Pancreas (tissue), 10 donors: ENCODE results near the gene TMEM174. TPM values are rescaled to one million over a fixed set of nuclear protein-coding genes. Genes with fewer than 3 reads are reported as not detected.

Experiments
- ATAC-seq, 4 donors: fragments of 200-7000 bp; cut with Tn5 transposase; one replicate each; pipeline versions ENCODE4 v1.8.0 to v1.9.1; 2020; ENCODE audit warnings: mild to moderate bottlenecking in 4 of 4, moderate library complexity in 4 of 4
- DNase-seq, 6 donors: peaks; one replicate each; pipeline ENCODE4 v3.0.0-alpha.2; 2020
- FAIRE-seq: peaks from 2 replicates; lab custom pipeline; 2012; peaks lifted over from hg19 to GRCh38; lab: Jason Lieb, UNC
- H3K27ac ChIP-seq, 4 donors: fragments of 200-600 bp; sonication (generic); 1 replicate in 3 of 4; 2 replicates in 1 of 4; pipeline versions ENCODE4 v1.5.0 to v1.8.0; 2020
- H3K27me3 ChIP-seq, 4 donors: fragments of 200-600 bp; one replicate each; pipeline ENCODE4 v1.8.0; 2021
- H3K36me3 ChIP-seq, 3 donors: fragments of 200-600 bp; sonication (generic) in 1 of 3; one replicate each; pipeline versions ENCODE4 v1.5.0 to v1.8.0; 2020 to 2021
- H3K4me1 ChIP-seq, 3 donors: fragments of 200-600 bp; one replicate each; pipeline ENCODE4 v1.8.0; 2021
- H3K4me3 ChIP-seq, 4 donors: fragments of 200-600 bp; sonication (generic) in 2 of 4; one replicate each; pipeline versions ENCODE4 v1.5.0 to v1.8.0; 2020 to 2021
- H3K9me3 ChIP-seq, 4 donors: fragments of 200-600 bp; one replicate each; pipeline ENCODE4 v1.8.0; 2021
- WGBS, 2 donors: extraction: QIAGEN DNeasy Blood & Tissue Kit; methylation state at CpG; one replicate each; pipeline ENCODE4 v1.1.7; 2013; 5-methylcytosine and 5-hydroxymethylcytosine counted together
- intact Hi-C, 3 donors: fragments of 100-400 bp; cut with DNase I; formaldehyde crosslinking; loops; one replicate each; pipeline versions ENCODE4 v1.11.1 to v1.14.2; 2022
- polyA plus RNA-seq, 2 donors: library from polyadenylated mRNA; stranded (reverse); fragments of 200-250 nt; gene quantifications; one replicate each; pipeline ENCODE4 v1.2.3, GENCODE V29; 2013
- total RNA-seq, 6 donors: library from RNA; stranded (reverse); fragmentation: NEBNext Ultra II Directional in 4 of 6; extraction: Animal tissue kit (Norgen Biotek cat#: 25700) in 4 of 6; gene quantifications; one replicate each; pipeline versions ENCODE4 v1.2.1 to v1.2.4, GENCODE V29; 2021 to 2023
- TF ChIP-seq, protein P1 (sequence below), 4 donors: fragments of 200-600 bp; sonication (generic) in 3 of 4; IDR thresholded peaks; one replicate each; pipeline versions ENCODE4 v1.5.0 to v1.8.0; 2021; ENCODE audit warnings: antibody characterized with exemption in 4 of 4
- donor health status: healthy with polysubstance abuse.
- donor health status: DM: no; HTN: no; CAD: no; lungs with moderate emphysema.
- donor health status: DM: no; HTN: no; CAD: no.
- donor health status: control.
- donor health status: control.
- donor health status: Bipolar disorder and iron deficiency.
- donor health status: DM: yes; HTN: yes; CAD: no.
- donor health status: DM: no; HTN: no; CAD: no.
- donor health status: DM: no; HTN: no; CAD: no.
- donor health status: DM: yes; HTN: yes; CAD: no.

TMEM174 gene
- total and polyA plus RNA-seq, 8 donors, result not detected

DNA sequence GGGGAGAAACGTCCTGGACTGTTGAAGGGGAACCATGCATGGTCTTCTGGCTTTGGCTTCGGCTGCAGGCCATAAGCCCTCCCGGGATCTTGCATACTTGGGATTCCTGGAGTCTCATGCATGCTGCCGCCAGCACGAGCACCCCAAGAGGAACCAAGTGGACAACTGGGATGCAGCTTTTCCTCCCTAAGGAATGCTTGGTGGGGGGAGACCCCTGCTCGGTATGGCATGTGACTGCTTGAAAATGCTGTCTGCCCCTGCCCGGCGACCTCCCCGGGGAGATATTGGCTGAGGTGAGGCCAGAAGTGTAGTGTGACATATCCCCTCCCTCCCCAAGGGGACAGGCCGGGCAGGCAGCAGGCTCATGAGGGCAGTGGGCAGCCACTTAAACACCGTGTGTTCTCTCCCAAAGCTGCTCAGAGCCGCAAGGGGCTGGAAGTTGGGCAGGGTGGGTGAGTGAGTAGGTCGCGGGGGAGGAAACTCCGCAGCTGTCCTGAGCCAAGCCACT, 36.9 kb upstream of the TMEM174 start:
- Histone ChIP-seq H3K4me1 (no peaks in the 10 kb centered on the region), H3K9me3 (no peaks in the 10 kb centered on the region), H3K36me3 (no peaks in the 10 kb centered on the region), H3K4me3 (no peak overlapping the region), H3K27ac (no peak overlapping the region), H3K27me3 (no peaks in the 10 kb centered on the region)
- 66% methylated on average over 15 of the region's 15 CpGs for WGBS, 2 donors
- intact Hi-C loops, result no loop called here
- TF ChIP-seq, protein P1, sequence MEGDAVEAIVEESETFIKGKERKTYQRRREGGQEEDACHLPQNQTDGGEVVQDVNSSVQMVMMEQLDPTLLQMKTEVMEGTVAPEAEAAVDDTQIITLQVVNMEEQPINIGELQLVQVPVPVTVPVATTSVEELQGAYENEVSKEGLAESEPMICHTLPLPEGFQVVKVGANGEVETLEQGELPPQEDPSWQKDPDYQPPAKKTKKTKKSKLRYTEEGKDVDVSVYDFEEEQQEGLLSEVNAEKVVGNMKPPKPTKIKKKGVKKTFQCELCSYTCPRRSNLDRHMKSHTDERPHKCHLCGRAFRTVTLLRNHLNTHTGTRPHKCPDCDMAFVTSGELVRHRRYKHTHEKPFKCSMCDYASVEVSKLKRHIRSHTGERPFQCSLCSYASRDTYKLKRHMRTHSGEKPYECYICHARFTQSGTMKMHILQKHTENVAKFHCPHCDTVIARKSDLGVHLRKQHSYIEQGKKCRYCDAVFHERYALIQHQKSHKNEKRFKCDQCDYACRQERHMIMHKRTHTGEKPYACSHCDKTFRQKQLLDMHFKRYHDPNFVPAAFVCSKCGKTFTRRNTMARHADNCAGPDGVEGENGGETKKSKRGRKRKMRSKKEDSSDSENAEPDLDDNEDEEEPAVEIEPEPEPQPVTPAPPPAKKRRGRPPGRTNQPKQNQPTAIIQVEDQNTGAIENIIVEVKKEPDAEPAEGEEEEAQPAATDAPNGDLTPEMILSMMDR (IDR thresholded peaks at IDR 0.05), result no peak
- no peak for DNase-seq
- no peak for ATAC-seq
- FAIRE-seq, result no peak

DNA sequence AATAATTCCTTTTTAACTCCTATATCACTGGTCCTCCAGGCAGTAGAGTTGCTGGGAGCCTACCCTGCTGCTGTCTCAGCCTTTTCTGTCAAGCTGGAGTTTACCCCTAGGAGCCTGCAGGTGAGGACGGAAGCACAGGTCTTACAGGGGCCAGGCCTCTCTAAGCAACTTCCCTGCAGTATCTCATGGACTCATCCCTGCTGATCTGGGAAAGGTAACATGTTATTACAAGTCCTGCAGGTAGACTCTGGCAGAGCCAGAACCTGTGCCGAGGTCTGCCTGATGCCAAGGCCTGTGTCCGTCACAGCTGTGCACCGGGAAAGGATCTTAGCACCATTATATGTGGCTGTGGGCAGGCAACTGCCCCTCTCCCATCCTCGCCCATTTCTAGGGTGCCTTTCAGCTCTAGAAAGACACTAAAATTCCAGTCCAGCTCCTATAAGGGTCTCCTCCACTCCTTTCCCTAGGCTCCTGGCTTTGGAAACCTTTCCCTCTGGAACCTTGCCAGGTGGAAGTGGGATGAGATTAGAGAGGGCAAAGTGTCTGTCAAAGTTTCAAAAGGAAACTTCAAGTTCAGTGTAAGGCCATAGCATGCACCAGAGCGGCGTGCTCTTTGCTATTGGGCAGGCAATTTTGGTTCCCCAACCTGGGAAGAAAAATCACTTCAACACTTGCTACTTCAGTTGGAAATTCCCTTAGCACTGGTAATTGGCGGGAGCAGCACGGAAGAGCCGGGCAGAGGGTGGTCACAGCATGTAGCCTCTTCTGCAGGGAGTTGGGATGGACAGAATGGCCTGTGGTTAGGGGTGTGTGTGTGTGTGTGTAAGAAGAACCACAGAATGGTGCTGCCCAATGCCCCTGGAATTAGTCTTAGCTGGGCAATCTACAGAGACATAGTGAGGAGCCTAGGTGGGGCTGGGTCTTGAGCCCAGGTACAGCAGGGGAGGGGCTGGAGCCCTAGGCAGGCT, 35.1 kb upstream of the TMEM174 start:
- ATAC-seq (no peak), FAIRE-seq (no peak), DNase-seq (no peak)
- intact Hi-C loops, result no loop called here
- Histone ChIP-seq H3K4me3 (no peak overlapping the region), H3K4me1 (no peaks in the 10 kb centered on the region), H3K9me3 (no peaks in the 10 kb centered on the region), H3K27ac (no peak overlapping the region), H3K36me3 (no peaks in the 10 kb centered on the region), H3K27me3 (no peaks in the 10 kb centered on the region)
- TF ChIP-seq, protein P1 (IDR thresholded peaks at IDR 0.05), result no peak
- WGBS, 2 donors, result 61 to 84% methylated on average over 10 of the region's 10 CpGs

DNA sequence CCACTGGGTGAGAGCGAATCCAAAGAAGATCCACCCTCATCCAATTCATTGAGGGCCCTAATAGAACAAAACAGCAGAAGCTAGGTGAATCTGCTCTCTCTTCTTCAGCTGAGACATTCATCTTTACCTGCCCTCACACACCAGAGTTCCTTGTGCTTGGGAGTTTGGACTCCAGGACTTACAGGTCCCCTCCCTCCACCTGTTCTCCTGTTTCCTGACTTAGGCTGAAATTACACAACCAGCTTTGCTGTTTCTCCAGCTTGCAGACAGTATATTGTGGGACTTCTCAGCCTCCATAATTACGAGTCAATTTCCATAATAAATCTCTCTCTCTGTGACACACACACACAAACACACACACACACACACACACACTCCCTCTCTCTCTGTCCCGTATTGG, 33.5 kb upstream of the TMEM174 start:
- TF ChIP-seq, protein P1 (IDR thresholded peaks at IDR 0.05), result no peak
- WGBS, 2 donors, result 85% methylated on average over 3 of the region's 3 CpGs

GRCh38 chr5:73140801-73141200, 32.2 kb upstream of the TMEM174 start:
- Histone ChIP-seq H3K36me3 (no peaks in the 10 kb centered on the region), H3K4me3 (no peak overlapping the region), H3K27me3 (no peaks in the 10 kb centered on the region), H3K4me1 (no peaks in the 10 kb centered on the region), H3K9me3 (no peaks in the 10 kb centered on the region), H3K27ac (no peak overlapping the region)
- DNase-seq, result no peak
- intact Hi-C loops, result no loop called here
- 96% methylated on average over 1 of the region's 1 CpG for WGBS, 2 donors
- no peak for ATAC-seq
- FAIRE-seq, result no peak
- TF ChIP-seq, protein P1 (IDR thresholded peaks at IDR 0.05), result no peak

More for the DNA sequence above, 33.5 kb upstream of the TMEM174 start:
- no peak overlapping the region for H3K4me3 ChIP-seq
- intact Hi-C loops, result no loop called here
- ATAC-seq (no peak), DNase-seq (no peak), FAIRE-seq (no peak)
- H3K27ac ChIP-seq, result no peak overlapping the region
- no peaks in the 10 kb centered on the region for H3K27me3 ChIP-seq
- no peaks in the 10 kb centered on the region for H3K36me3 ChIP-seq
- no peaks in the 10 kb centered on the region for H3K9me3 ChIP-seq
- no peaks in the 10 kb centered on the region for H3K4me1 ChIP-seq

GRCh38 chr5:73142035-73142434, 31.0 kb upstream of the TMEM174 start:
- FAIRE-seq (no peak), ATAC-seq (no peak), DNase-seq (no peak)
- Histone ChIP-seq H3K4me3 (no peak overlapping the region), H3K27me3 (no peaks in the 10 kb centered on the region), H3K27ac (no peak overlapping the region), H3K4me1 (no peaks in the 10 kb centered on the region), H3K9me3 (no peaks in the 10 kb centered on the region), H3K36me3 (no peaks in the 10 kb centered on the region)
- intact Hi-C loops, result no loop called here
- 79 to 87% methylated on average over 8 of the region's 8 CpGs for WGBS, 2 donors
- TF ChIP-seq, protein P1 (IDR thresholded peaks at IDR 0.05), result no peak
